HG03039 (cell line): ENCODE measurements around the gene IL17C.

Source experiments
- ATAC-seq: cut with Tn5 transposase; IDR thresholded peaks from one replicate; pipeline ENCODE4 v1.9.1; 2021; ENCODE audit warnings: mild to moderate bottlenecking, moderate library complexity; ENCODE audit not compliant: unreplicated experiment

The IL17C gene

DNA sequence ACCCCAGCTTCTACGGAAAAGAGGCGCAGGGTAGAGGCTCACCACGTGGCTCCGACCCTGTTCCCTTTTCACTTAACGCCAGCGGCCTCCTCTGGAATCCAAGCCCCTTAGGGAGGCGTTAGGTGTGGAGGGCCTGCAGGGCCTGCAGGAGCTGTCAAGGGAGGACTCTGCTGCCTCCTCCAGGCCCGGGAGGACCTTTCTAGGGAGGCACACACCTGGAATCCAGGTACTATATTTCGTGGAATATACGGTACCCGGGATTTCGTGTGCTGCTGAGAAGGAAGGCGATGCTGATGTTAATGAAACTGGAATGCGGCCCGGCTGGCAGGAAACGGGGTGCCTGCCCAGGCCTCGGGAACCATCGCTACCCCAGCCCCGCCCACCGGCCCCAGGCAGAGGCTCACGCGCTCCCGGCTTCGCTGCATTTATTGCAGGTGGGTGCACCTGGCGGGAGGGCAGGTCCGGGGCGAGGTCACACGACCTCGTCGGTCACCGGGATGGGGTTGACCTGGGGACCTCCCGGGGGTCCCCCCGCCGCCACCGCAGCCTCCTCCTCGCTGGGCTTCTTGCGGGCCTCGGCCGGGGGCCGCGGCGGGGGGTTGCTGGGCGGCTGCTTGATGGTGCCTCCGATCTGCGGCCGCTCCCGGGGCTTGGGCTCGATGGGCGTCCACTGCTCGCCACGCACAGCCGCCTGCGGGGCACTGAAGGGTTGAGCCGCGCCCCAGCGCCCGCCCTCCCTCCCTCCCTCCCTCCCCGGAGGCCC, 4.7 kb downstream of the IL17C start:
- no peak for ATAC-seq

DNA sequence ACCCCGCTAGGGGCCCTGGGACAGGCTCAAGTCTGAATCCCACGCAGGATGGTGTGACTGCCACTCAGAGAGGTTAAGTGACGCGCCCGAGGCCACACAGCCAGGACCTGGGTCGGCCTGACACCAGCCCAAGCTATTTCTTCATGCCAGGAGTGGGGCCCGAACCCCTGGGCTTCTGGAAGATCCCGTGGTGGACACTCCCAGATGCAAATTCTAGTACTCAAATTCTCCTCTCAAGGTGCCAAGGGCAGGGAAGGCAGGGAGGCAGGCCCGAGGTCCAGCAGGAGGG, 5.2 kb downstream of the IL17C start:
- no peak for ATAC-seq

DNA sequence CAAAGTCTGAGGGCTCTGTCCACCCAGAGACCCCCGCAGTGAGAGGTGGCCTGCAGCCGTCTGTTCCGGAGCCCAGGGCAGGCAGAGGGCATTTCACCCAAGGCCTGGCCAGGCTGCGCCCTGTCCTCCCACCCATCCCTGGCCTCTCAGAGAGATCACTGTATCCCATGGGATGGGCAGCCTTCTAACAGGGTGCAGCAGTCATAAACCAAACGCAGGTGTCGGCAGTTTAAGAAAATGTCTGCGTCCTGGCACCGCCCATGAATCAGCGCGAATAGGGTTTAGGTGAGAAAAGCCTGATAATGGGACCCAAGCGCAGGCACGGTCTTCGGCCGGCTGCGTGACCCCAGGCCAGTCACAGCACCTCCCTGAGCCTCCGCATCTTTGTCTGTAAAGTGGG, 7.1 kb downstream of the IL17C start:
- ATAC-seq, result no peak

GRCh38 chr16:88645941-88646340, 7.6 kb downstream of the IL17C start:
- no peak for ATAC-seq

- no peak for ATAC-seq
Measured at GRCh38 chr16:88646345-88647034, 8.1 kb downstream of the IL17C start.

DNA sequence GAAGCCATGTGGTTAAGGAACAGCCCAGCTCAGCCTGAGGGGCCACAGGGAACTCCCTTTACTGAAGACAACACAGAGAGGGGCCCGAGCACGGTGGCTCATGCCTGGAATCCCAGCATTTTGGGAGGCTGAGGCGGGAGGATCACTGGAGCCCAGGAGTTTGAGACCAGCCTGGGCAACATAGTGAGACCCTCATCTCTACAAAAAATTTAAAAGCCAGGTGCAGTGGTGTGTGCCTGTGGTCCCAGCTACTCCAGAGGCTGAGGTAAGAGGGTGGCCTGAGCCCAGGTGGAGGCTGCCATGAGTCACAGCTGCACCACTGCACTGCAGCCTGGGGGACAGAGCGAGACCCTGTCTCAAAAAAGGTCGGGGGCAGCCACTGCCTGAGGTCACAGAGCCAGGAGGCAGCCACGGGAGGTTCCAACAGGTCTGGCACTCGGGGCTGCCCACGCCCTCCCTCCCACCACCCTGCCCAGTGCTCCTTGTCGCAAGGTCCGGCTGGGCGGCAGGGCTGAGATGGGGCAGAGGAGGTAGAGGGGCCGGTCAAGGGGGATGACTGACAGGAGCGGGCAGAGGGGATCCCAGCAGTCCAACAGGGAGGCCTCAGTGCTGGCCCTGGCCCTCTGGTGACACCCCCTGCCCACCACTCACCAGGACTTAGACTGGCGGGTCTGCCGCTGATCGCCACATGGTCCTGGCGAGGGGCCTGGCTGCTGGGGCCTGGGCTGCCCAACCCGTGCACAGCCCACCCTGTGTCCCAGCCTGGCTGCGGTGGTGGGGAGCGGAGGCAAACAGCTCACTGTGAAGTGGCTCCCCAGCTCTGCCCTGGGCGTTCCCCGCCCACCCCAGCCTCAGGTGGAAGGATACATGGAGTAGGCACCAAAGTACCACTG, 9.1 kb downstream of the IL17C start:
- ATAC-seq, result no peak

DNA sequence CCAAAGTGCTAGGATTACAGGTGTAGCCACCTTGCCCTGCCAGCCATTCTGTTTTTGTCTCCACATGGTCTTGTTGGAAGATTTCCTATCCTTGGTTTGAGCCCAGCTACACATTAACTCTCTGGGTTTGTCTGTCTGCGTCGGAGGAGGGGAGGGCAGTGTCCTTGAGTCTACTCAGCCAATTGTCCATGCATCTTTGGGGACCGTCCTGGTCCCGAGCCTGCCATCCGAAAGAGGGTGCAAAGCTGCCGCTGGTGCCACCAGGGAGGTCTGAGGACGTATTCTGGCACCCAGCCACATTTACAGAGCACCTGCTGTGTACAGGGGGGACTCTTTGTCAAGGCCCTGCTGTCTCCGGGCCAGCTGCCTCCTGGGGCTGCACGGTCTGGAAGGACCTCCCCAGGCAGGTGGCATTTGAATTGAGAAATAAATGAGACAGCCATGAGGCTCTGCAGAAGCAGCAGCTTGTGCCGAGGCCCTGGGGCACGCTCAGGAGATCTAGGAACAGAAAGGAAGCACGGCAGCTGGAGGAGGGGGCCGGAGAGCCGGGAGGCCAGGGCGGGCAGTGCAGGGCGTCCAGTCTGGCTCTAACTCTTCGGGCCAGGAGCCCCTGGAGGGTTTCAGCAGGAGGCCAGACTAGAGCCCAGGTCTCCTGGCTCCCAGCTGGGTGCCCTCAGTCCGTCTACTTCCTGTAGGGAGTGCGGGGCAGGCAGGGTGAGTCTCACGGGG, 11.0 kb downstream of the IL17C start:
- no peak for ATAC-seq

GRCh38 chr16:88649924-88650748, 11.8 kb downstream of the IL17C start:
- peak; percentile 5 for ATAC-seq

DNA sequence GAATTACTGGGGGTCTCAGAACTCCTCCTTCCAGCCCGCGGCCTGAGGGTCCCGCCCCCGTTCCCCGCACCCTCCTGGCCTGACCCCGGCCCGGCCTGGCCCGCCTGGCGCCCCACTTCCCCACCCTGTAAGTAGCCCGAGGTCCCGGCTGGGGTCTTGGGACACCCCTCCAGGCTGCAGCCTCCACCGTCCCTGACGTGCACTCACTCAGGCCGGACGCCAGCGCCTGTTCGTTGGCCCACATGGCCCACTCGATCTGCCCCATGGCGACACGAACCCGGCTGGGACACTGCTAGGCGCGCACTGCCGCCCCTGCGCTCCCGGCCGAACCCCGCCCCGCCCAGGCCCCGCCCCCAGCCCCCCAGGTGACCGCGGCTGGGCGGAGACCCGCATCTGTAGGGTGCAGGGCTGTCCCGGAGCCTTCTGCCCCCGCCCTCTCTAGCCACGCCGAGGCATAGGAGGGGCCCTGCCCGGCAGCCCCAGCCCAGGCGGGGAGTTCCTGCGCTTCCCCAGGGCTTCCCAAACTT, 12.4 kb downstream of the IL17C start, which contains the start of gene CYBA:
Gene CYBA, minus strand, starts transcription at position 305 of the 527 bp plus-strand sequence. Its CDS starts 40 bp downstream, at position 265.
- ATAC-seq, result peak; percentile 68

- peak; percentile 52 for ATAC-seq
Measured at GRCh38 chr16:88651276-88651988, 13.1 kb downstream of the IL17C start.

- no peak for ATAC-seq
Measured at GRCh38 chr16:88651989-88652761, 13.8 kb downstream of the IL17C start.

DNA sequence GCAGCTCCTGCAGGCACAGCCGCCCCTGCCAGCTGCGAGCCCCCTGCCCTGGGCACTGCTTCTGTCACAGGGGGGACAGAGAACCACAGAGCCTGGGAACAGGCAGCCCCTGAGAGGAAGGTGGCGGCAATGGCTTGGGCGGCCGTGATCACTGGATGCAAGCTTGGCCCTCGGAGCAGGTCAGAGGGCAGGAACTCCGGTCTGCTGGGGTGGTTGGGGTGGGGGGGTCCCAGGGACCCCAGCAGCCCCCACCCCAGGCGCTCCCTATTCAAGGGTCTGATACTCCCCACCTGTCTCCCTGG, 14.3 kb downstream of the IL17C start:
- ATAC-seq, result no peak

GRCh38 chr16:88653101-88653500, 14.7 kb downstream of the IL17C start:
- no peak for ATAC-seq

DNA sequence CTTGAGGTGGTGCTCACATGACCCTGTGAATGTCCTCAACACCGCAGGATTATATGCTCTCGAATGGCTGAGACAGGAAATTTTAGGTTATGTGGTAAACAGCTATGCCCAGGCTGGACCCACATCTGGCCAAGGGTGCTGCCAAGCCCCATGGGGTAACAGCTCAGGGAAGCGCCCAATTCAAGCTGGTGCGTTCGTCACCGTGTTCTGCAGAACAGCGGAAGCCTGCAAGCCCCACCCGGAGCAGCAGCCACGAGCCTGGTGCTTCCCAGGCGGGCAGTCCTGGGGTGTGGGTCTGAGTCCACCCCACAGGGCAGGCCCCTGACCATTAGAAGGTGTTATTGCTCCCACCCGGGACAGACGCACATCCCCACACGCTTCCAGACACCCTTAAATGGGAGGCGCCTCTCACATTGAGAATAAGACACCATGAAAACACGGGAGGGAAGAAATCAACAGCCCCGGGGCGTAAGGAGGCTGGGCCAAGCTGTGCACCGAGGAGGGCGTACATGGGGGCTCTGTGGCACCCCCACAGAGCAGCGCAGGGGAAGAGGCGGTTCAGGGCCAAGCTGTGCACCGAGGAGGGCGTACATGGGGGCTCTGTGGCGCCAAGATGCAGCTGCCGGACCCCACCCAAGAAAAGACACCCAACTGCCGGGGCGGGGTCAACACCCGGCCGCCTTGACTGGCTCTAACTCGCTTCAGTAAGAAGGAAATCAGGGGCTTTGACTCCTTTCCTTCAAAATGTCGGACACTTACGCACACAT, 15.4 kb downstream of the IL17C start:
- no peak for ATAC-seq

GRCh38 chr16:88654363-88655052, 16.1 kb downstream of the IL17C start:
- no peak for ATAC-seq

GRCh38 chr16:88655053-88655732, 16.8 kb downstream of the IL17C start:
- ATAC-seq, result no peak
